Measurements from ENCODE around the gene PHLDA1. TPM values are rescaled to one million over a fixed set of nuclear protein-coding genes. Genes with fewer than 3 reads are reported as not detected.

The PHLDA1 gene
- total and polyA plus RNA-seq, 12 donors: 1.5 to 43.5 (median 19.4) TPM

DNA sequence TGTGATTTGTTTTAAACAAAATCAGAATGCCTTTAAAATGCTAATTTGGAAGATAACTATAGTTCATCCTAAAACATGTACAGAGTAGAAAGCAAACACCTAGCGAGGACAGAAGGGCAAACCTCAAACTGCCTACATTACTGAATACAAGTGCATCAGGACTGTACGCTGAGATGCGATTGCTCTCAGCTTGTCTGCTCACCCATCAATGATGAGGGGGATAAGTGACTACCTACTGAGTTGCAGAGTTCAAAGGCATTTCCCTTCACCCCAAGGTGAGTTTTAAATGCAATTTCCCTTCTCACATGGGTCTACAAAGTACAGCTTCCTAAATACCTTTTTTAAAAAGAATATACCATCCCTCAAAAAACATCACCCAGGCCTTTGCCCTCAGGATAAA lies 52.9 kb downstream of the PHLDA1 start:
- WGBS, 2 donors: 93 to 96% methylated on average over 3 of the region's 3 CpGs
- H3K4me1 ChIP-seq: peaks cover 6 to 83% (median 32%) of the 10 kb centered on the region in 9 donors

DNA sequence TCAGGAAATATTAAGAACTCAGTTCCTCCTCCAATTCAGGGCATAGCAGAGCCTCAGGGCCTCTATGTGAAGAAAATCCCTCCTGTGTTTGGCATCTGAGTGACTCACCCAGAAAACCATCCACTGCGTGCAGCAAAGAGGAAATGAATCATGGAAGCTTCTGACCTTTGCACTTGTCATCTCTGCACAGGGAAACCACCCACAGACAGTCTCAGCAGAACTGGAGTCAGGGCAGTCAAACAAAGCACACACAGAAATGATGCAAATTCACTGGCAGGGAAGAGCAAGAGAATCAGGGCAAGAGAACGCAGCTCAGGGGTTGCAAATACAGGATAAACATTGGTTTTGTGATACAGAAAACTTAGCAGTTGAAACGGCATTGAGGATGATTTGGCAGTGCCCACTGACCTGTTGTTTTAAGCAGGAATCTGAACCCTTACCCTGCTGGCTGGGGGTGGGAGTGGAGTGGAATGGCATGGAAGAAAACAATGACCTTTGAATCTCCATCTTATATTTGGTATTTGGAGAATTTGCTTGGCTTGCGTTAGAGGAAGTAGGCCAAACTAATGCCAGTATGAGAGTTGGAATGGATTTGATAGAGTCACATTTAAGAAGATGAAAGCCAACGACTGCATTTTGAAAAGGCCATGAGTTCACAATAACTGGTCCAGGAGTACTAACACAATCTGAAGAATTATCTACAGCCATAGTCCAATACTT lies 53.5 kb downstream of the PHLDA1 start:
- H3K27ac ChIP-seq: peak overlapping the region; percentile 22 to 86 (median 67)
- H3K9me3 ChIP-seq: no peaks in the 10 kb centered on the region
- 19 to 28% methylated on average over 5 of the region's 5 CpGs for WGBS, 2 donors
- H3K27me3 ChIP-seq: no peaks in the 10 kb centered on the region
- DNase-seq: peak in 1 of 2 donors; percentile 82
- peaks cover 6 to 80% (median 27%) of the 10 kb centered on the region in 9 donors for H3K4me1 ChIP-seq
- TF ChIP-seq, protein P1, sequence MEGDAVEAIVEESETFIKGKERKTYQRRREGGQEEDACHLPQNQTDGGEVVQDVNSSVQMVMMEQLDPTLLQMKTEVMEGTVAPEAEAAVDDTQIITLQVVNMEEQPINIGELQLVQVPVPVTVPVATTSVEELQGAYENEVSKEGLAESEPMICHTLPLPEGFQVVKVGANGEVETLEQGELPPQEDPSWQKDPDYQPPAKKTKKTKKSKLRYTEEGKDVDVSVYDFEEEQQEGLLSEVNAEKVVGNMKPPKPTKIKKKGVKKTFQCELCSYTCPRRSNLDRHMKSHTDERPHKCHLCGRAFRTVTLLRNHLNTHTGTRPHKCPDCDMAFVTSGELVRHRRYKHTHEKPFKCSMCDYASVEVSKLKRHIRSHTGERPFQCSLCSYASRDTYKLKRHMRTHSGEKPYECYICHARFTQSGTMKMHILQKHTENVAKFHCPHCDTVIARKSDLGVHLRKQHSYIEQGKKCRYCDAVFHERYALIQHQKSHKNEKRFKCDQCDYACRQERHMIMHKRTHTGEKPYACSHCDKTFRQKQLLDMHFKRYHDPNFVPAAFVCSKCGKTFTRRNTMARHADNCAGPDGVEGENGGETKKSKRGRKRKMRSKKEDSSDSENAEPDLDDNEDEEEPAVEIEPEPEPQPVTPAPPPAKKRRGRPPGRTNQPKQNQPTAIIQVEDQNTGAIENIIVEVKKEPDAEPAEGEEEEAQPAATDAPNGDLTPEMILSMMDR (IDR thresholded peaks at IDR 0.05): peak in 1 of 9 donors; percentile 8
- peak; percentile 84 to 96 (median 94) for ATAC-seq
- intact Hi-C loops (cut with DNase I): no loop called here
- no peaks in the 10 kb centered on the region for H3K36me3 ChIP-seq
- no peak overlapping the region for H3K4me3 ChIP-seq

More for the DNA sequence above, 52.9 kb downstream of the PHLDA1 start:
- Histone ChIP-seq H3K27ac (peak overlapping the region in 9 of 10 donors; percentile 46 to 86 (median 69)), H3K9me3 (no peaks in the 10 kb centered on the region), H3K36me3 (no peaks in the 10 kb centered on the region), H3K27me3 (no peaks in the 10 kb centered on the region), H3K4me3 (no peak overlapping the region)
- intact Hi-C loops (cut with DNase I): no loop called here
- ATAC-seq (no peak), DNase-seq (no peak)
- TF ChIP-seq, protein P1 (IDR thresholded peaks at IDR 0.05): no peak

DNA sequence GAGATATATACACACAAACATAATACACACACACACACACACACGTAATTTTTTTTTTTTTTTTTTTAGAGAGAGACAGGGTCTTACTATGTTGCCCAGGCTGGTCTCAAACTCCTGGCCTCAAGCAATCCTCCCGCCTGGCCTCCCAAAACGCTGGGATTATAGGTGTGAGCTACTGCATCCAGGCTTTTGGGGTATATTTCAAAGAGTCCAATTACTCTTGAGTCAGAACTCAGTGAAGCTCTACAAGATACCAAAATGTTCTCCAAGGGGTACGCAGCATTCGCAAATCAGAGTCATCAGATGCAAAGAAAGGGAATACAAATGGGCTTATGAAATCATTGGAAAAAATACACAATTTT lies 54.0 kb downstream of the PHLDA1 start:
- DNase-seq (no peak), ATAC-seq (peak in 4 of 8 donors; percentile 4 to 12 (median 7))
- peak overlapping the region in 9 of 10 donors; percentile 46 to 86 (median 65) for H3K27ac ChIP-seq
- peaks cover 6 to 75% (median 25%) of the 10 kb centered on the region in 9 donors for H3K4me1 ChIP-seq
- H3K4me3 ChIP-seq: no peak overlapping the region
- intact Hi-C loops (cut with DNase I): no loop called here
- H3K9me3 ChIP-seq: no peaks in the 10 kb centered on the region
- no peaks in the 10 kb centered on the region for H3K27me3 ChIP-seq
- WGBS, 2 donors: 74 to 79% methylated on average over 5 of the region's 5 CpGs
- TF ChIP-seq, protein P1 (IDR thresholded peaks at IDR 0.05): no peak
- no peaks in the 10 kb centered on the region for H3K36me3 ChIP-seq

DNA sequence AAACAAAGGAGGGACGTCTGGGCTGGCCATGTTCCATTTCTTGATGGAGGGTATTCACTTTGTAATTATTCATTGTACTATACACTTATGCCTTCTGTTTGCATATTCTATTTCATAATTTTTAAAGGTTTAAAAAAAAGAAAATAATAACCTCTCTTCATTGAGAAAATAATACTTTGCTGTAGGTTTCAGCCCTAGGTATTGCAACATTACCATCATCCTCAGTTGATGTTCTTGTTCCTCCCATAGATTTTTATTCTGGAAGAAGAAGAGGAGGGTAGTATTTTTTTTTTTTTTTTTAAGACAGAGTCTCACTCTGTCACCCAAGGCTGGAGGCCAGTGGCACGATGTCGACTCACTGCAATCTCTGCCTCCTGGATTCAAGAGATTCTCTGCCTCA lies 54.7 kb downstream of the PHLDA1 start:
- H3K9me3 ChIP-seq: no peaks in the 10 kb centered on the region
- no peak for ATAC-seq
- H3K4me3 ChIP-seq: no peak overlapping the region
- no peak for DNase-seq
- intact Hi-C loops (cut with DNase I): no loop called here
- H3K27ac ChIP-seq: peak overlapping the region in 7 of 10 donors; percentile 59 to 86 (median 65)
- H3K27me3 ChIP-seq: no peaks in the 10 kb centered on the region
- no peaks in the 10 kb centered on the region for H3K36me3 ChIP-seq
- peaks cover 6 to 69% (median 25%) of the 10 kb centered on the region in 9 donors for H3K4me1 ChIP-seq
- TF ChIP-seq, protein P1 (IDR thresholded peaks at IDR 0.05): no peak
- WGBS, 2 donors: 90 to 94% methylated on average over 3 of the region's 3 CpGs
